IMR-90 (cell line): ENCODE measurements around the gene NRP2. TPM values are rescaled to one million over a fixed set of nuclear protein-coding genes. Genes with fewer than 3 reads are reported as not detected.

Experiments
- ATAC-seq: fragments of 200-7000 bp; cut with Tn5 transposase; 2 replicates; pipeline ENCODE4 v1.9.1; 2020; ENCODE audit warnings: low read depth, mild to moderate bottlenecking, moderate library complexity
- BruUV-seq: library from RNA; stranded (reverse); fragments of 400-500 nt; replicated peaks from 2 replicates; lab custom pipeline; 2021; lab: Mats Ljungman, UMichigan
- CTCF ChIA-PET: fragments of 300-600 bp; formaldehyde crosslinking; extraction: SDS; loops from one replicate; lab custom pipeline; 2021; ENCODE audit warnings: antibody characterized with exemption; lab: Yijun Ruan, JAX
- POLR2A ChIA-PET: fragments of 300-600 bp; sonication (Branson Sonifier 250); formaldehyde crosslinking; loops from one replicate; lab custom pipeline; 2022; ENCODE audit warnings: antibody characterized with exemption; ENCODE audit not compliant: unreplicated experiment; lab: Charles Lee
- DNase-seq: peaks from one replicate; pipeline ENCODE4 v3.0.0; 2013
- H2AFZ ChIP-seq: replicated peaks from 2 replicates; pipeline ENCODE3; 2013; ENCODE audit warnings: low read length, mild to moderate bottlenecking; ENCODE audit not compliant: poor library complexity
- H2AK5ac ChIP-seq: 2 replicates; pipeline ENCODE4 v1.6.1; 2013; ENCODE audit warnings: low read depth, low read length, inconsistent platforms
- H2AK9ac ChIP-seq: replicated peaks from 2 replicates; pipeline ENCODE3; 2013; ENCODE audit warnings: mild to moderate bottlenecking, low read depth, low read length, moderate library complexity; ENCODE audit not compliant: poor library complexity
- H2BK120ac ChIP-seq: 2 replicates; pipeline ENCODE4 v1.6.1; 2013; ENCODE audit warnings: low read depth, low read length, inconsistent platforms
- H2BK15ac ChIP-seq: 3 replicates; pipeline ENCODE4 v1.6.1; 2013; ENCODE audit warnings: low read depth, low read length, inconsistent platforms
- H2BK20ac ChIP-seq: 2 replicates; pipeline ENCODE4 v1.6.1; 2013; ENCODE audit warnings: low read depth, mild to moderate bottlenecking, inconsistent platforms, low read length, moderate library complexity
- H2BK5ac ChIP-seq: 2 replicates; pipeline ENCODE4 v1.6.1; 2013; ENCODE audit warnings: mild to moderate bottlenecking, low read depth, low read length, inconsistent platforms; ENCODE audit not compliant: poor library complexity, severe bottlenecking
- H3K14ac ChIP-seq: replicated peaks from 2 replicates; pipeline ENCODE4 v1.6.1; 2013; ENCODE audit warnings: low read depth, low read length, inconsistent platforms
- H3K18ac ChIP-seq: 2 replicates; pipeline ENCODE4 v1.6.1; 2013; ENCODE audit warnings: low read depth, low read length, control low read depth
- H3K23ac ChIP-seq: 2 replicates; pipeline ENCODE4 v1.6.1; 2013; ENCODE audit warnings: low read depth, low read length, inconsistent platforms
- H3K27ac ChIP-seq: 2 replicates; pipeline ENCODE4 v1.5.1; 2013; ENCODE audit warnings: mild to moderate bottlenecking, control low read depth, low read length; ENCODE audit not compliant: insufficient read depth
- H3K27me3 ChIP-seq: 2 replicates; pipeline ENCODE4 v1.6.1; 2013; ENCODE audit warnings: low read length; ENCODE audit not compliant: control insufficient read depth, insufficient read depth
- H3K36me3 ChIP-seq: 2 replicates; pipeline ENCODE4 v1.6.1; 2013; ENCODE audit warnings: low read length, mixed read lengths; ENCODE audit not compliant: control insufficient read depth, insufficient read depth
- H3K4ac ChIP-seq: 2 replicates; pipeline ENCODE4 v1.6.1; 2013; ENCODE audit warnings: low read depth, low read length, inconsistent platforms
- H3K4me1 ChIP-seq: 2 replicates; pipeline ENCODE4 v1.6.1; 2013; ENCODE audit warnings: low read length, mixed read lengths; ENCODE audit not compliant: control insufficient read depth, insufficient read depth
- H3K4me2 ChIP-seq: 2 replicates; pipeline ENCODE4 v1.6.1; 2013; ENCODE audit warnings: low read depth, mild to moderate bottlenecking, control low read depth, low read length, moderate library complexity
- H3K4me3 ChIP-seq: 2 replicates; pipeline ENCODE4 v1.5.1; 2013; ENCODE audit warnings: low read depth, mild to moderate bottlenecking, control low read depth, low read length, moderate library complexity; ENCODE audit not compliant: insufficient read depth
- H3K56ac ChIP-seq: 2 replicates; pipeline ENCODE4 v1.6.1; 2013; ENCODE audit warnings: low read length, inconsistent platforms; ENCODE audit not compliant: insufficient read depth; ENCODE audit errors: extremely low read depth
- H3K79me1 ChIP-seq, 2 experiments: 2 replicates each; pipeline ENCODE4 v1.6.1; 2013; ENCODE audit warnings: low read length in 2 of 2, inconsistent platforms in 1 of 2, low read depth in 1 of 2
- H3K9ac ChIP-seq: 2 replicates; pipeline ENCODE4 v1.6.1; 2013; ENCODE audit warnings: low read depth, low read length, control low read depth
- H3K9me1 ChIP-seq: 2 replicates; pipeline ENCODE4 v1.6.1; 2013; ENCODE audit warnings: low read length, inconsistent platforms; ENCODE audit not compliant: insufficient read depth
- H3K9me3 ChIP-seq: 2 replicates; pipeline ENCODE4 v1.6.1; 2013; ENCODE audit warnings: low read length; ENCODE audit not compliant: control insufficient read depth, insufficient read depth
- H4K20me1 ChIP-seq: 2 replicates; pipeline ENCODE4 v1.6.1; 2013; ENCODE audit warnings: low read length, inconsistent platforms; ENCODE audit not compliant: insufficient read depth
- H4K5ac ChIP-seq: 2 replicates; pipeline ENCODE4 v1.6.1; 2013; ENCODE audit warnings: mild to moderate bottlenecking, low read depth, low read length, control low read depth
- H4K8ac ChIP-seq, 2 experiments: 2 replicates each; pipeline ENCODE4 v1.6.1; 2013; ENCODE audit warnings: low read depth in 2 of 2, low read length in 2 of 2, control low read depth in 1 of 2, inconsistent platforms in 1 of 2
- H4K91ac ChIP-seq: 2 replicates; pipeline ENCODE4 v1.6.1; 2013; ENCODE audit warnings: low read depth, low read length, inconsistent platforms; ENCODE audit not compliant: insufficient read depth
- BHLHE40 ChIP-seq: fragments of 150-350 bp; IDR thresholded peaks from 2 replicates; pipeline ENCODE4 v1.6.1; 2016; ENCODE audit warnings: mild to moderate bottlenecking, low read depth, low read length
- CHD1 ChIP-seq: IDR thresholded peaks from 2 replicates; pipeline ENCODE4 v1.6.1; 2012; ENCODE audit warnings: low read depth, low read length, improper control_type of control experiment
- ELK1 ChIP-seq: fragments of 150-350 bp; IDR thresholded peaks from 2 replicates; pipeline ENCODE4 v1.6.1; 2016; ENCODE audit warnings: low read depth, mild to moderate bottlenecking, low read length, moderate library complexity, borderline replicate concordance
- MAFK ChIP-seq: IDR thresholded peaks from 2 replicates; pipeline ENCODE4 v1.6.1; 2012; ENCODE audit warnings: low read depth, low read length, improper control_type of control experiment
- MAZ ChIP-seq: IDR thresholded peaks from 2 replicates; pipeline ENCODE4 v1.6.1; 2012; ENCODE audit warnings: low read depth, mild to moderate bottlenecking, low read length, improper control_type of control experiment, moderate library complexity, borderline replicate concordance
- MXI1 ChIP-seq: IDR thresholded peaks from 2 replicates; pipeline ENCODE4 v1.6.1; 2012; ENCODE audit warnings: low read depth, mild to moderate bottlenecking, low read length, moderate library complexity, borderline replicate concordance
- WGBS, 2 experiments: methylation state at CpG; one replicate each; pipeline versions ENCODE4 v1.1.5 to v1.1.7; 2013; ENCODE audit warnings: missing lambda C conversion rate in 2 of 2; ENCODE audit not compliant: insufficient read length in 1 of 2; ENCODE audit errors: extremely low coverage in 2 of 2; 5-methylcytosine and 5-hydroxymethylcytosine counted together
- dilution Hi-C: fragments of 300-500 bp; cut with HindIII; formaldehyde crosslinking; loops from one replicate; pipeline ENCODE4 v1.14.3; 2018; ENCODE audit warnings: low sequenced_read_pairs; ENCODE audit not compliant: unreplicated experiment
- in situ Hi-C: fragments of 300-500 bp; cut with MboI; formaldehyde crosslinking; loops from 3 replicates; pipeline ENCODE4 v1.14.3; 2019; ENCODE audit warnings: low sequenced_read_pairs, inconsistent platforms, mixed read lengths
- intact Hi-C: fragments of 100-400 bp; cut with micrococcal nuclease; formaldehyde crosslinking; loops from 2 replicates; pipeline ENCODE4 v1.10.0; 2022
- polyA plus RNA-seq, 3 experiments: library from polyadenylated mRNA; depleted of rRNA; stranded (reverse); fragments of >200 nt; gene quantifications; 2 replicates each; pipeline ENCODE4 v1.2.3, GENCODE V29; 2012; ENCODE audit warnings: low replicate concordance in 1 of 3
- total RNA-seq: library from RNA; depleted of rRNA; stranded (reverse); fragments of >200 nt; gene quantifications from 2 replicates; pipeline ENCODE4 v1.2.3, GENCODE V29; 2012

NRP2 gene
- total and polyA plus RNA-seq, 2 of the 4 experiments (the other 2 are of a cell fraction): 46.4 to 51.3 TPM

- BruUV-seq: no TSS peak
- dilution Hi-C loops: no loop called here
- peaks cover 11% of the 10 kb centered on the region for H3K4me1 ChIP-seq
- H3K27me3 ChIP-seq: no peaks in the 10 kb centered on the region
- no peak for ATAC-seq
- POLR2A ChIA-PET: no interaction called here
- no peaks in the 10 kb centered on the region for H3K79me1 ChIP-seq
- H2BK120ac ChIP-seq: peak overlapping the region; percentile 70; the same call in 1 of the 2 replicates
- H2BK15ac ChIP-seq: no peak overlapping the region
- peaks cover 8% of the 10 kb centered on the region; the same call in 1 of the 2 replicates for H3K9me1 ChIP-seq
- peak overlapping the region; percentile 59; the same call in 1 of the 2 replicates for H3K4ac ChIP-seq
- intact Hi-C loops: no loop called here
- no peak overlapping the region for H3K56ac ChIP-seq
- TF ChIP-seq MAZ (no peak), MXI1 (no peak), CHD1 (no peak), ELK1 (no peak), MAFK (no peak), BHLHE40 (no peak)
- H3K36me3 ChIP-seq: no peaks in the 10 kb centered on the region
- no CpG with 5 or more reads among the region's 7 CpGs for WGBS, 2 experiments
- H2AFZ ChIP-seq: no peak overlapping the region
- no peak overlapping the region for H2BK20ac ChIP-seq
- H3K9me3 ChIP-seq: no peaks in the 10 kb centered on the region
- no peak overlapping the region for H3K18ac ChIP-seq
- H3K9ac ChIP-seq: no peak overlapping the region
- H2BK5ac ChIP-seq: no peak overlapping the region
- no peak overlapping the region for H4K91ac ChIP-seq
- no peak overlapping the region for H3K14ac ChIP-seq
- no peaks in the 10 kb centered on the region for H4K20me1 ChIP-seq
- H3K4me2 ChIP-seq: no peak overlapping the region
- CTCF ChIA-PET: no interaction called here
- no peak overlapping the region for H4K5ac ChIP-seq
- no peak overlapping the region for H3K27ac ChIP-seq
- H2AK9ac ChIP-seq: no peak overlapping the region
- no peak overlapping the region for H3K23ac ChIP-seq
- H3K4me3 ChIP-seq: no peak overlapping the region
- no peak for DNase-seq
- no peak overlapping the region for H2AK5ac ChIP-seq
- in situ Hi-C loops: no loop called here
- no peak overlapping the region for H4K8ac ChIP-seq
These were observed 31.4 kb upstream of the NRP2 start for GRCh38 chr2:205650931-205651330.
